ENCODE data around the gene TAMALIN. TPM values are rescaled to one million over a fixed set of nuclear protein-coding genes. Genes with fewer than 3 reads are reported as not detected.

TAMALIN gene
- total RNA-seq, 2 donors from 2014 or later = 491 to 562 TPM

GRCh38 chr12:52010692-52011601 is 4.2 kb downstream of the TAMALIN start:
- no peaks in the 10 kb centered on the region for H3K9me3 ChIP-seq (ENCODE audit: control insufficient read depth, low read length, poor library complexity, severe bottlenecking)
- H3K36me3 Mint-ChIP-seq (ENCODE audit: low read depth) = no peaks in the 10 kb centered on the region
- no peak for ATAC-seq
- no peak for DNase-seq
- H3K4me1 Mint-ChIP-seq = peaks cover 14% of the 10 kb centered on the region
- H3K27me3 Mint-ChIP-seq = no peaks in the 10 kb centered on the region
- peak overlapping the region; percentile 45 for H3K4me3 Mint-ChIP-seq
- no peak overlapping the region for H3K27ac Mint-ChIP-seq

- DNase-seq (no peak), ATAC-seq (no peak)
- no peaks in the 10 kb centered on the region for H3K27me3 Mint-ChIP-seq
- H3K4me3 Mint-ChIP-seq = no peak overlapping the region
- no peaks in the 10 kb centered on the region for H3K36me3 Mint-ChIP-seq (ENCODE audit: low read depth)
- H3K4me1 Mint-ChIP-seq = peaks cover 9% of the 10 kb centered on the region
- no peaks in the 10 kb centered on the region for H3K9me3 ChIP-seq (ENCODE audit: control insufficient read depth, low read length, poor library complexity, severe bottlenecking)
- peak overlapping the region; percentile 32 for H3K27ac Mint-ChIP-seq
Observed at GRCh38 chr12:52011602-52012214, 5.0 kb downstream of the TAMALIN start.

- H3K27me3 Mint-ChIP-seq = no peaks in the 10 kb centered on the region
- H3K4me3 Mint-ChIP-seq = peak overlapping the region; percentile 28
- peak overlapping the region; percentile 66 for H3K27ac Mint-ChIP-seq
- DNase-seq = no peak
- no peaks in the 10 kb centered on the region for H3K36me3 Mint-ChIP-seq (ENCODE audit: low read depth)
- ATAC-seq = no peak
- H3K4me1 Mint-ChIP-seq = peaks cover 15% of the 10 kb centered on the region
- no peaks in the 10 kb centered on the region for H3K9me3 ChIP-seq (ENCODE audit: control insufficient read depth, low read length, poor library complexity, severe bottlenecking)
Observed at GRCh38 chr12:52013626-52014310, 7.0 kb downstream of the TAMALIN start.

- H3K27ac Mint-ChIP-seq = no peak overlapping the region
- no peak for DNase-seq
Observed at GRCh38 chr12:52014567-52015530, 8.1 kb downstream of the TAMALIN start.

GRCh38 chr12:52015532-52016041 is 8.8 kb downstream of the TAMALIN start:
- Mint-ChIP-seq H3K4me3 (no peak overlapping the region), H3K27me3 (no peaks in the 10 kb centered on the region), H3K27ac (peak overlapping the region; percentile 81), H3K36me3 (ENCODE audit: low read depth) (no peaks in the 10 kb centered on the region), H3K4me1 (peaks cover 19% of the 10 kb centered on the region)
- no peak for ATAC-seq
- no peaks in the 10 kb centered on the region for H3K9me3 ChIP-seq (ENCODE audit: control insufficient read depth, low read length, poor library complexity, severe bottlenecking)
- DNase-seq = no peak

More at GRCh38 chr12:52014567-52015530, 8.1 kb downstream of the TAMALIN start:
- no peak overlapping the region for H3K4me3 Mint-ChIP-seq
- no peak for ATAC-seq
- peaks cover 11% of the 10 kb centered on the region for H3K4me1 Mint-ChIP-seq
- H3K27me3 Mint-ChIP-seq = no peaks in the 10 kb centered on the region
- H3K9me3 ChIP-seq (ENCODE audit: control insufficient read depth, low read length, poor library complexity, severe bottlenecking) = no peaks in the 10 kb centered on the region
- H3K36me3 Mint-ChIP-seq (ENCODE audit: low read depth) = no peaks in the 10 kb centered on the region

GRCh38 chr12:52018433-52019112 is 11.8 kb downstream of the TAMALIN start:
- H3K9me3 ChIP-seq (ENCODE audit: control insufficient read depth, low read length, poor library complexity, severe bottlenecking) = no peaks in the 10 kb centered on the region
- H3K4me1 Mint-ChIP-seq = peaks cover 30% of the 10 kb centered on the region
- H3K27me3 Mint-ChIP-seq = no peaks in the 10 kb centered on the region
- ATAC-seq (no peak), DNase-seq (no peak)
- no peaks in the 10 kb centered on the region for H3K36me3 Mint-ChIP-seq (ENCODE audit: low read depth)
- peak overlapping the region; percentile 26 for H3K4me3 Mint-ChIP-seq
- peak overlapping the region; percentile 81 for H3K27ac Mint-ChIP-seq

GRCh38 chr12:52019113-52019770 is 12.5 kb downstream of the TAMALIN start:
- peak overlapping the region; percentile 94 for H3K27ac Mint-ChIP-seq
- DNase-seq = no peak
- peaks cover 33% of the 10 kb centered on the region for H3K4me1 Mint-ChIP-seq

GRCh38 chr12:52020539-52021336 is 14.0 kb downstream of the TAMALIN start:
- no peaks in the 10 kb centered on the region for H3K9me3 ChIP-seq (ENCODE audit: control insufficient read depth, low read length, poor library complexity, severe bottlenecking)
- Mint-ChIP-seq H3K4me1 (peaks cover 45% of the 10 kb centered on the region), H3K4me3 (peak overlapping the region; percentile 28), H3K27ac (peak overlapping the region; percentile 94), H3K27me3 (no peaks in the 10 kb centered on the region), H3K36me3 (ENCODE audit: low read depth) (no peaks in the 10 kb centered on the region)
- ATAC-seq (peak; percentile 31), DNase-seq (peak in 2 of 3 donors; percentile 41 to 49)

More at GRCh38 chr12:52019113-52019770, 12.5 kb downstream of the TAMALIN start:
- Mint-ChIP-seq H3K36me3 (ENCODE audit: low read depth) (no peaks in the 10 kb centered on the region), H3K4me3 (peak overlapping the region; percentile 26), H3K27me3 (no peaks in the 10 kb centered on the region)
- no peaks in the 10 kb centered on the region for H3K9me3 ChIP-seq (ENCODE audit: control insufficient read depth, low read length, poor library complexity, severe bottlenecking)
- ATAC-seq = no peak

GRCh38 chr12:52022841-52023181 is 16.1 kb downstream of the TAMALIN start:
- Mint-ChIP-seq H3K4me3 (peak overlapping the region; percentile 91), H3K27ac (peak overlapping the region; percentile 94), H3K36me3 (ENCODE audit: low read depth) (no peaks in the 10 kb centered on the region), H3K4me1 (peaks cover 41% of the 10 kb centered on the region), H3K27me3 (no peaks in the 10 kb centered on the region)
- ATAC-seq = no peak
- no peak for DNase-seq
- H3K9me3 ChIP-seq (ENCODE audit: control insufficient read depth, low read length, poor library complexity, severe bottlenecking) = no peaks in the 10 kb centered on the region

GRCh38 chr12:52023182-52023975 is 16.6 kb downstream of the TAMALIN start:
- Mint-ChIP-seq H3K36me3 (ENCODE audit: low read depth) (no peaks in the 10 kb centered on the region), H3K4me3 (peak overlapping the region; percentile 91), H3K27me3 (no peaks in the 10 kb centered on the region), H3K4me1 (peaks cover 41% of the 10 kb centered on the region), H3K27ac (peak overlapping the region; percentile 94)
- no peaks in the 10 kb centered on the region for H3K9me3 ChIP-seq (ENCODE audit: control insufficient read depth, low read length, poor library complexity, severe bottlenecking)
- DNase-seq (peak; percentile 87 to 91 (median 88)), ATAC-seq (peak; percentile 69)

Data from T-helper 17 cell (primary cell).